HepG2 (cell line): ENCODE results near the gene TUBG2. TPM values are rescaled to one million over a fixed set of nuclear protein-coding genes. Genes with fewer than 3 reads are reported as not detected.

ENCODE experiments used
- AHR ChIP-seq: IDR thresholded peaks from 2 replicates; pipeline ENCODE4 v1.6.1; 2018; ENCODE audit warnings: missing genetic modification reagents, missing compliant biosample characterization
- KDM3A ChIP-seq: IDR thresholded peaks from 2 replicates; pipeline ENCODE4 v1.6.1; 2018; ENCODE audit warnings: low read depth, missing compliant biosample characterization
- NPAS2 ChIP-seq: sonication (generic); formaldehyde crosslinking; IDR thresholded peaks from 2 replicates; pipeline ENCODE4 v1.8.0; 2022; ENCODE audit warnings: mild to moderate bottlenecking, missing genetic modification reagents, borderline replicate concordance
- PITX1 ChIP-seq: sonication (generic); formaldehyde crosslinking; IDR thresholded peaks from 2 replicates; pipeline ENCODE4 v1.5.1; 2020; ENCODE audit warnings: mild to moderate bottlenecking, missing genetic modification reagents
- SUZ12 ChIP-seq: fragments of 150-350 bp; IDR thresholded peaks from 2 replicates; pipeline ENCODE4 v1.6.1; 2014; ENCODE audit warnings: low read depth, low read length
- TSC22D2 ChIP-seq: sonication (generic); formaldehyde crosslinking; IDR thresholded peaks from 2 replicates; pipeline ENCODE4 v1.5.1; 2020; ENCODE audit warnings: missing genetic modification reagents, mild to moderate bottlenecking, borderline replicate concordance
- ZMYM2 ChIP-seq: sonication (generic); formaldehyde crosslinking; IDR thresholded peaks from 2 replicates; pipeline ENCODE4 v1.8.0; 2022; ENCODE audit warnings: mild to moderate bottlenecking, missing genetic modification reagents
- ZNF292 ChIP-seq: sonication (generic); formaldehyde crosslinking; IDR thresholded peaks from 2 replicates; pipeline ENCODE4 v1.8.1; 2022; ENCODE audit warnings: mild to moderate bottlenecking, low read depth, missing genetic modification reagents, borderline replicate concordance
- ZNF83 ChIP-seq: sonication (generic); formaldehyde crosslinking; IDR thresholded peaks from 2 replicates; pipeline ENCODE4 v1.4.0; 2020; ENCODE audit warnings: missing genetic modification reagents, mild to moderate bottlenecking, borderline replicate concordance
- polyA plus RNA-seq, 8 experiments: library from polyadenylated mRNA; depleted of rRNA in 3 of 8; stranded (reverse) in 7 of 8; unstranded in 1 of 8; fragments of >200 nt; fragmentation: Illumina TruSeq in 4 of 8; extraction: Trizol in 4 of 8; gene quantifications; 2 replicates each; pipeline versions ENCODE4 v1.2.1 to v1.2.3, GENCODE V29; 2011 to 2016; ENCODE audit warnings: low read depth in 4 of 8, missing spikeins in 1 of 8, mixed read lengths in 1 of 8; ENCODE audit not compliant: insufficient read depth in 1 of 8
- total RNA-seq, 5 experiments: library from RNA; depleted of rRNA; stranded (reverse); fragments of >200 nt; fragmentation: Illumina TruSeq; extraction: Trizol; gene quantifications; 2 replicates each; pipeline ENCODE4 v1.2.3, GENCODE V29; 2016; ENCODE audit warnings: low read depth in 1 of 5
- TF ChIP-seq, protein P1 (sequence below): sonication (generic); formaldehyde crosslinking; IDR thresholded peaks from 2 replicates; pipeline ENCODE4 v1.4.0; 2020; ENCODE audit warnings: low read depth, mild to moderate bottlenecking, missing genetic modification reagents
- TF ChIP-seq, protein P2 (sequence below): sonication (generic); formaldehyde crosslinking; IDR thresholded peaks from 2 replicates; pipeline ENCODE4 v1.4.0; 2020; ENCODE audit warnings: mild to moderate bottlenecking, missing genetic modification reagents
- TF ChIP-seq, protein P3 (sequence below): fragments of 450-650 bp; IDR thresholded peaks from 2 replicates; pipeline ENCODE4 v1.6.1; 2016
- TF ChIP-seq, protein P4 (sequence below): IDR thresholded peaks from 2 replicates; pipeline ENCODE4 v1.6.1; 2016; ENCODE audit warnings: mild to moderate bottlenecking

Gene TUBG2
- total and polyA plus RNA-seq, 2 of the 13 experiments (the other 11 are each of a cell fraction or from before 2014, with no cell fraction given), result 16.0 to 42.3 TPM

DNA sequence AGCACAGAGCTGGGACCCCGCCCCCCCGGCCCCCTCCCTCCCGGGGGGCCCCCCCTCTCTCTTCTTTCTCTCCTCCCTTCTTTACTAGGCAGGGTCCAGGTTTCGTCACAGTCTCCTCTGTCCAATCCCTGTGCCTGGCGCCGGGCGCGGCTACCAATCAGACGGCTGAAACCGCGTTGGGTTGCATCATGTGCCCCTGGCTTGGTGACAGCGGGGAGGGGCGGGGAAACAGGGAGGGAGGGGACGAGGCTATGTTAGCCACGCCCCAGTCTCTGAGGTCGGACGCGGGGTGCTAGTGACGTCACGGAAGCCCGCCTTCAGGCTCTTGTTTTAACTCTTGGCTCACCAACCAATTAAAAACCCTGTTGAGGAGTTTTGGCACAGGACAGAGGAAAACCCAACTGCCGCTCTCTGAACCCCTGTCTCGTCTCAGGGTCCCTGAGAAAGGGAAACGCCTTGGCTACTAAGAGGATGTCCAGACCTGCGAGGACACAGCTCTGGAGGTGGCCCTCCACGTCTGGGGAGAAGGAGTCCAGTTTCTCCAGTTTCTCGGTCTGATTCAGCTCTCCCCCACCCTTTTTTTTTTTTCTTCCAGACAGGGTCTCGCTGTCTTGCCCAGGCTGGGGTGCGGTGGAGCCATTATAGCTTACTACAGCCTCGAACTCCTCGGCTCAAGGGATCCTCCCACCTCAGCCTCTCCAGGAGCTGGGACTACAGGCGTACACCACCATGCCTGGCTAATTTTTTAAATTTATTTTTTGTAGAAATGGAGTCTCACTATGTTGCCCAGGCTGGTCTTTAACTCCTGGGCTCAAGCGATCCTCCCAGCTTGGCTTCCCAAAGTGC is 18.2 kb downstream of the TUBG2 start (continued):
- no peak for TF ChIP-seq ZNF292 (CRISPR knock-in tag)
- no peak for TF ChIP-seq ZNF83 (CRISPR knock-in tag)
- TF ChIP-seq, protein P1, sequence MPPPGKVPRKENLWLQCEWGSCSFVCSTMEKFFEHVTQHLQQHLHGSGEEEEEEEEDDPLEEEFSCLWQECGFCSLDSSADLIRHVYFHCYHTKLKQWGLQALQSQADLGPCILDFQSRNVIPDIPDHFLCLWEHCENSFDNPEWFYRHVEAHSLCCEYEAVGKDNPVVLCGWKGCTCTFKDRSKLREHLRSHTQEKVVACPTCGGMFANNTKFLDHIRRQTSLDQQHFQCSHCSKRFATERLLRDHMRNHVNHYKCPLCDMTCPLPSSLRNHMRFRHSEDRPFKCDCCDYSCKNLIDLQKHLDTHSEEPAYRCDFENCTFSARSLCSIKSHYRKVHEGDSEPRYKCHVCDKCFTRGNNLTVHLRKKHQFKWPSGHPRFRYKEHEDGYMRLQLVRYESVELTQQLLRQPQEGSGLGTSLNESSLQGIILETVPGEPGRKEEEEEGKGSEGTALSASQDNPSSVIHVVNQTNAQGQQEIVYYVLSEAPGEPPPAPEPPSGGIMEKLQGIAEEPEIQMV (CRISPR knock-in tag), result no peak
- 0 out of 2 replicates have a peak, but pooled peaks have one; percentile 52 for TF ChIP-seq ZMYM2
- no peak for TF ChIP-seq KDM3A (CRISPR knock-in tag)
- TF ChIP-seq NPAS2, result no peak
- TF ChIP-seq TSC22D2 (CRISPR knock-in tag), result no peak
- TF ChIP-seq, protein P2, sequence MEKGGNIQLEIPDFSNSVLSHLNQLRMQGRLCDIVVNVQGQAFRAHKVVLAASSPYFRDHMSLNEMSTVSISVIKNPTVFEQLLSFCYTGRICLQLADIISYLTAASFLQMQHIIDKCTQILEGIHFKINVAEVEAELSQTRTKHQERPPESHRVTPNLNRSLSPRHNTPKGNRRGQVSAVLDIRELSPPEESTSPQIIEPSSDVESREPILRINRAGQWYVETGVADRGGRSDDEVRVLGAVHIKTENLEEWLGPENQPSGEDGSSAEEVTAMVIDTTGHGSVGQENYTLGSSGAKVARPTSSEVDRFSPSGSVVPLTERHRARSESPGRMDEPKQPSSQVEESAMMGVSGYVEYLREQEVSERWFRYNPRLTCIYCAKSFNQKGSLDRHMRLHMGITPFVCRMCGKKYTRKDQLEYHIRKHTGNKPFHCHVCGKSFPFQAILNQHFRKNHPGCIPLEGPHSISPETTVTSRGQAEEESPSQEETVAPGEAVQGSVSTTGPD (CRISPR knock-in tag), result no peak
- TF ChIP-seq, protein P3, sequence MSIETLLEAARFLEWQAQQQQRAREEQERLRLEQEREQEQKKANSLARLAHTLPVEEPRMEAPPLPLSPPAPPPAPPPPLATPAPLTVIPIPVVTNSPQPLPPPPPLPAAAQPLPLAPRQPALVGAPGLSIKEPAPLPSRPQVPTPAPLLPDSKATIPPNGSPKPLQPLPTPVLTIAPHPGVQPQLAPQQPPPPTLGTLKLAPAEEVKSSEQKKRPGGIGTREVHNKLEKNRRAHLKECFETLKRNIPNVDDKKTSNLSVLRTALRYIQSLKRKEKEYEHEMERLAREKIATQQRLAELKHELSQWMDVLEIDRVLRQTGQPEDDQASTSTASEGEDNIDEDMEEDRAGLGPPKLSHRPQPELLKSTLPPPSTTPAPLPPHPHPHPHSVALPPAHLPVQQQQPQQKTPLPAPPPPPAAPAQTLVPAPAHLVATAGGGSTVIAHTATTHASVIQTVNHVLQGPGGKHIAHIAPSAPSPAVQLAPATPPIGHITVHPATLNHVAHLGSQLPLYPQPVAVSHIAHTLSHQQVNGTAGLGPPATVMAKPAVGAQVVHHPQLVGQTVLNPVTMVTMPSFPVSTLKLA, result peak; percentile 77
- TF ChIP-seq, protein P4, sequence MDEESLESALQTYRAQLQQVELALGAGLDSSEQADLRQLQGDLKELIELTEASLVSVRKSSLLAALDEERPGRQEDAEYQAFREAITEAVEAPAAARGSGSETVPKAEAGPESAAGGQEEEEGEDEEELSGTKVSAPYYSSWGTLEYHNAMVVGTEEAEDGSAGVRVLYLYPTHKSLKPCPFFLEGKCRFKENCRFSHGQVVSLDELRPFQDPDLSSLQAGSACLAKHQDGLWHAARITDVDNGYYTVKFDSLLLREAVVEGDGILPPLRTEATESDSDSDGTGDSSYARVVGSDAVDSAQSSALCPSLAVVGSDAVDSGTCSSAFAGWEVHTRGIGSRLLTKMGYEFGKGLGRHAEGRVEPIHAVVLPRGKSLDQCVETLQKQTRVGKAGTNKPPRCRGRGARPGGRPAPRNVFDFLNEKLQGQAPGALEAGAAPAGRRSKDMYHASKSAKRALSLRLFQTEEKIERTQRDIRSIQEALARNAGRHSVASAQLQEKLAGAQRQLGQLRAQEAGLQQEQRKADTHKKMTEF, result no peak; the same call in 1 of the 2 replicates
- no peak for TF ChIP-seq SUZ12
- no peak for TF ChIP-seq AHR (CRISPR knock-in tag)
- TF ChIP-seq PITX1 (CRISPR knock-in tag), result 0 out of 2 replicates have a peak, but pooled peaks have one; percentile 25
